Astrocyte of the cerebellum (primary cell): ENCODE results near the gene LMBR1.
"Not testable (repeated sequence)": the region's sequence is repeated elsewhere in the genome, so short reads cannot be mapped to it uniquely, and the experiment has no call there.

Experiments
- DNase-seq: peaks from one replicate; pipeline ENCODE4 v3.0.0-alpha.2; 2011; ENCODE audit warnings: low read depth
- H3K4me3 ChIP-seq: 2 replicates; pipeline ENCODE4 v1.5.1; 2011; ENCODE audit warnings: mild to moderate bottlenecking, low read depth, low read length, moderate library complexity
- in situ Hi-C: cut with HindIII; loops from 2 replicates; pipeline ENCODE4 v1.10.0; 2017; ENCODE audit warnings: low sequenced_read_pairs
- TF ChIP-seq, protein P1 (sequence below): IDR thresholded peaks from 2 replicates; pipeline ENCODE4 v1.5.1; 2012; ENCODE audit warnings: low read length, low read depth, moderate library complexity, mild to moderate bottlenecking; ENCODE audit errors: missing control alignments

Gene LMBR1

DNA sequence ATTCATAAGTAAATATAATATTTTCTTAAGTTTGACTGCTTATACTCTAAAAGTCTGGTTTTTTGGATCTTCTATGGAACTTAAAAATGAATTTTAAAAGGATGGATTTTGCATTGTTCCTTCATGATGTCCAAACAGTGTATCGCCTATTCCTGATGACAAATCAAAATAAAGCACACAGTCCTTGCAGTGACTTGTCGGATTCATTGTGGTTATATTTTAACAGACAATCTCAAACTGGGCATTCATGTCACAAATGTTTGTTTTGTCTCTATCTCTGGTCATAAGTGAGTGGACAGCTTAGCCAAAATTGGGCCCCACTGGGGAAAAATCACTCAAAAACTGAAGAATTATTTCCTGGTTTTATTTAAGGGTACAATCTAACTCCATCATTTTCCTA, 74.8 kb downstream of the LMBR1 start:
- in situ Hi-C loops, result no loop called here
- no peak overlapping the region for H3K4me3 ChIP-seq
- TF ChIP-seq, protein P1, sequence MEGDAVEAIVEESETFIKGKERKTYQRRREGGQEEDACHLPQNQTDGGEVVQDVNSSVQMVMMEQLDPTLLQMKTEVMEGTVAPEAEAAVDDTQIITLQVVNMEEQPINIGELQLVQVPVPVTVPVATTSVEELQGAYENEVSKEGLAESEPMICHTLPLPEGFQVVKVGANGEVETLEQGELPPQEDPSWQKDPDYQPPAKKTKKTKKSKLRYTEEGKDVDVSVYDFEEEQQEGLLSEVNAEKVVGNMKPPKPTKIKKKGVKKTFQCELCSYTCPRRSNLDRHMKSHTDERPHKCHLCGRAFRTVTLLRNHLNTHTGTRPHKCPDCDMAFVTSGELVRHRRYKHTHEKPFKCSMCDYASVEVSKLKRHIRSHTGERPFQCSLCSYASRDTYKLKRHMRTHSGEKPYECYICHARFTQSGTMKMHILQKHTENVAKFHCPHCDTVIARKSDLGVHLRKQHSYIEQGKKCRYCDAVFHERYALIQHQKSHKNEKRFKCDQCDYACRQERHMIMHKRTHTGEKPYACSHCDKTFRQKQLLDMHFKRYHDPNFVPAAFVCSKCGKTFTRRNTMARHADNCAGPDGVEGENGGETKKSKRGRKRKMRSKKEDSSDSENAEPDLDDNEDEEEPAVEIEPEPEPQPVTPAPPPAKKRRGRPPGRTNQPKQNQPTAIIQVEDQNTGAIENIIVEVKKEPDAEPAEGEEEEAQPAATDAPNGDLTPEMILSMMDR, result no peak
- DNase-seq, result no peak

DNA sequence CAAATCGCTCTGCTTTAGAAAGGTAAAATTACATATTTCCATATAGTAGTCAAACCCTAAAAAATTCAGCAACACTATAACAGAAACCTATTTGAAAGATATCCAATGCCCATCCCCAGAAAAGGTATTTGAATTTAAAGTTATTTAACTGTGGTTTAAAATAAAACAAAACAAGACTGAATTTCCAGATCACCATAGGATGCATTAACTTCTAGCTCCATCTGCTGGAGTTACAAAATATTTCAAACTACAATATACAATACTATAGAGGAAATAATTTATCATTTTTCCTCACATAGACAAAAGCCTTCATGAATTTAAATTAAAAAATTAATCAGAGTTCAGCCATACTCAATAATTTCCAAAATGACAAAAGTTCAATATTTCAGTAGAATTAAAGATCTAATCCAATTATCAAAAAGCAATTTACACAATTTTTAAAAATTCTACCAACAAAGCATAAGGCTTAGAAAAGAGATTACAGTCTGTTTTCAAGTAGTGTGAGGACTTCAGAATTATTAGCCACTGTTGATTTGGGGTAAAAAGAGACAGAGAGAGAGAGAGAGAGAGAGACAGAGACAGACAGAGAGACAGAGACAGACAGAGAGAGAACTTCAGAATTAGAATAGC, 75.9 kb downstream of the LMBR1 start:
- peak; percentile 19 for DNase-seq
- H3K4me3 ChIP-seq, result no peak overlapping the region
- in situ Hi-C loops, result no loop called here
- TF ChIP-seq, protein P1, result peak; percentile 21

DNA sequence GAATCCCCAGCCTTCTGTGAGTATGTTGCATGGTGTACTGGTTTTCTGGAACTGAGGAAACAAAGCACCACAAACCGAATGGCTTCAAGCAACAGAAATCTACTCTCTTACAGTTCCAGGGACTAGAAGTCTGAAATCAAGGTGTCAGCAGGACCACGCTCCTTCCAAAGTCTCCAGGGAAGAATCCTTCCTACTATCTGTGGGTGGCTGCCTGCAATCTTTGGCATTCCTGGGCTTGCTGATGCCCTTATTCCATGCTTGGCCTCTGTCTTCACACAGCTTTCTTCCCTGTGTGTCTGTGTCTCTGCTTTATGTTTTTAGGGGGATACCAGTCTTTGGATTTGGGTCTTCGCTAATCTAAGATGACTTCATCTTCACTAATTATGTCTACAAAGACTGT, 81.3 kb downstream of the LMBR1 start:
- TF ChIP-seq, protein P1, result no peak
- no peak overlapping the region for H3K4me3 ChIP-seq
- DNase-seq, result no peak
- in situ Hi-C loops, result no loop called here

DNA sequence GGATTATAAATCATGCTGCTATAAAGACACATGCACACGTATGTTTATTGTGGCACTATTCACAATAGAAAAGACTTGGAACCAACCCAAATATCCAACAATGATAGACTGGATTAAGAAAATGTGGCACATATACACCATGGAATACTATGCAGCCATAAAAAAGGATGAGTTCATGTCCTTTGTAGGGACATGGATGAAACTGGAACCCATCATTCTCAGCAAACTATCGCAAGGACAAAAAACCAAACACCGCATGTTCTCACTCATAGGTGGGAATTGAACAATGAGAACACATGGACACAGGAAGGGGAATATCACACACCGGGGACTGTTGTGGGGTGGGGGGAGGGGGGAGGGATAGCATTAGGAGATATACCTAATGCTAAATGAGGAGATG, 89.3 kb downstream of the LMBR1 start:
- in situ Hi-C loops, result not testable (repeated sequence)

DNA sequence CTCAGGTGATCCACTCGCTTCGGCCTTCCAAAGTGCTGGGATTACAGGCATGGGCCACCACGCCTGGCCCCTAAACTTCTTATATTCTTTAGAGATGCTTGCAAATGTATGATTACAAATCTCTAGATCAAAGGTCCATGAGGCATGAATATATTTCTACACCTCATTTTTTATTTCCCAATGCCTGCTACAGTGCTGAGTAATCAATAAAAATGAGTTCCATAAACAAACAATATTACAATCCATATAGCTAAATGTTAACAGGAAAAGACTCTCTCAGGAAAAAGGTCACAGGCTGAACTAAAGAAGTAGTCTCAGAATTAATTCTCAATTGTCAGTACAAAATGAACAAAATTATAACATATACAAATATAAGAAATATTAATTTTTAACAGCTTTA, 90.8 kb downstream of the LMBR1 start:
- in situ Hi-C loops, result no loop called here
- no peak overlapping the region for H3K4me3 ChIP-seq
- TF ChIP-seq, protein P1, result no peak
- no peak for DNase-seq

More for the DNA sequence above, 89.3 kb downstream of the LMBR1 start:
- not testable (repeated sequence) for H3K4me3 ChIP-seq, DNase-seq

DNA sequence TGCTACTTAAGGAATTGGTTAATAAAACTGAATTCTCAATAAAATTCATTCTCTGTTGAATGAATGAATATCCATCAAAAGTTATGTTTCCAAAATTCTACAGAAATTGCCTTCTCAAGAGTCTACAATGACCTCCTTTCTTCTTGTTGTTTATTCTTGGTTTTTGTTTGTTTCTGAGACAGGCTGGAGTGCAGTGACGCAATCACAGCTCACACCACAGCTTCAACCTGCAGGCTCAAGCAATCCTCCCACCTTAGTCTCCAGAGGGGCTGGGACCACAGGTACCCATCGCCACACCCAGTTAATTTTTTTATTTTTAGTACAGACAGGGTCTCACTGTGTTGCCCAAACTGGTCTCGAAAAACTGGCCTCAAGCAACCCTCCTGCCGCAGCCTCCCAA, 97.6 kb downstream of the LMBR1 start:
- TF ChIP-seq, protein P1, result no peak
- no peak overlapping the region for H3K4me3 ChIP-seq
- DNase-seq, result no peak
- in situ Hi-C loops, result no loop called here

DNA sequence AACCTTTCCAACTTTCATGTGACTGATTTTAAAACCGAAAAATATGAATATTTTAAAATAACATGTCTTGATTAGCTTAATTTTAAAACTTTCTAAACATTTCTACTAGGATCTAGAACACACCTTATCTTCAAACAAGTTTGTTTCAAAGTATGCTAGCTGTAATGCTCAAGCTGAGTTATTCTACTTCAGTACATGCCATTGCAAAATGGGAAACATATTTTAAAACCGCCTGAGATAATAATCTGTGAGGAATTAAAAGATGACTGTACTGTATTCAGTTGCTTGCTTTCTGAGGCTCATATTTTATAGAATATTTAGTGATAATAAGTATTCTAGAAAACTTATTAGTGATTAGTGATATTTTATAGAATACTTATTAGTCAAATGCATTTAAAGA, 99.6 kb downstream of the LMBR1 start:
- in situ Hi-C loops, result no loop called here
- TF ChIP-seq, protein P1, result no peak
- no peak for DNase-seq
- H3K4me3 ChIP-seq, result no peak overlapping the region
